GM18508 (cell line): ENCODE measurements around the gene PGM2.
"Not testable (repeated sequence)": the region's sequence is repeated elsewhere in the genome, so short reads cannot be mapped to it uniquely, and the experiment has no call there.

ENCODE experiments used
- ATAC-seq: cut with Tn5 transposase; IDR thresholded peaks from one replicate; pipeline ENCODE4 v1.9.1; 2021; ENCODE audit warnings: moderate number of reproducible peaks; ENCODE audit not compliant: insufficient read depth, unreplicated experiment

PGM2 gene

DNA sequence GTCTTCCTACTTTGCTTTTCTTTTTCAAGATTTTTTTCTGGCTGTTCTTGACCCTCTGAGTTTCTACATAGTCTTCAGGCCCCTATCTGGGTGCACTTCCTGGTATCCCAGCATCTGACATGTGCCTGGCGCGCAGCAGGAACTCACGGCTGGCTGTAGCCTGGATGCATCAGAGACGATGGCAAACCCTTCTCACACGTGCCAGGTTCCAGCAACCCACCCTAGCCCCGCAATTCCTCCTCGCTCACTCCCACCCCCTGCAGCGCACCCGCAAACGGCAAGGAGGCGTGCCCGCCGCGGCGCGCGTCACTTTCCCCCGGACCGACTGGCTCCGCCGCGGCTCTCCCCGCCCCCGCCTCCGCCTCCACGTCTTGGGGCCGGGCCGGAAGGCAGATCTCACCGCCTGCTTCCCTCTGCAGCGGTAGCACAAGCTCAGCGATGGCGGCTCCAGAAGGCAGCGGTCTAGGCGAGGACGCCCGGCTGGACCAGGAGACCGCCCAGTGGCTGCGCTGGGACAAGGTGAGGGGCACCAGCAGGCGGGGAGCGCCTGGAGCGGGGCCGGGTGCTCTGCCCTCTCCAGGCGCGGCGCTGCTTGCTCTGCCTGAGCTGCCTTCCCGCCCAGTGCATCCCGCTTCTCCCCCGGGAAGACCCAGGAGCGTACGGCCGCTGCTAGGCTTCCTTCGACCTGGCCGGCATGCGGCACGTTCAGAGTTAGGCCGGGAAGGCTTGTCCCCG lies at the start of gene PGM2:
Gene PGM2, plus strand, starts transcription at position 392 of the 735 bp plus-strand sequence. Its CDS starts 47 bp downstream, at position 439.
- ATAC-seq, result peak; percentile 88

DNA sequence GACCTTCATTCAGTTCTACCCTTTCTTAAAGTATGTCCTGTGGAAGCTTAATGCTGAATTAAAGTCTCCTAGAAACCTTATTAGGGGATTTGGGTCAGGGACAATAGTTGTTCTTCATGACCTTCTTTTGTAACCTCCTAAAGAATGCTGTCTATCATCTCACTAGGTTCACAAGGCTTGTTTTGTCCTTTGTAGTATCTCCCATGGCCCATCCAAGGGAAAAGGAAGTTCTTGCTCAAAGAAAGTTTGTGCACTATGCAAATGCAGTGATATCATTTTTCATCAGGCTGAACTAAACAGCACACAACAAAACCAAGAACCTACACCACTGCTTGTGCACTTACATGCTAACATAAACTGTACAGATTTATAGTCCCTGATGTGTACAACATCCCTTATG lies 46.6 kb upstream of the PGM2 start:
- ATAC-seq, result no peak

DNA sequence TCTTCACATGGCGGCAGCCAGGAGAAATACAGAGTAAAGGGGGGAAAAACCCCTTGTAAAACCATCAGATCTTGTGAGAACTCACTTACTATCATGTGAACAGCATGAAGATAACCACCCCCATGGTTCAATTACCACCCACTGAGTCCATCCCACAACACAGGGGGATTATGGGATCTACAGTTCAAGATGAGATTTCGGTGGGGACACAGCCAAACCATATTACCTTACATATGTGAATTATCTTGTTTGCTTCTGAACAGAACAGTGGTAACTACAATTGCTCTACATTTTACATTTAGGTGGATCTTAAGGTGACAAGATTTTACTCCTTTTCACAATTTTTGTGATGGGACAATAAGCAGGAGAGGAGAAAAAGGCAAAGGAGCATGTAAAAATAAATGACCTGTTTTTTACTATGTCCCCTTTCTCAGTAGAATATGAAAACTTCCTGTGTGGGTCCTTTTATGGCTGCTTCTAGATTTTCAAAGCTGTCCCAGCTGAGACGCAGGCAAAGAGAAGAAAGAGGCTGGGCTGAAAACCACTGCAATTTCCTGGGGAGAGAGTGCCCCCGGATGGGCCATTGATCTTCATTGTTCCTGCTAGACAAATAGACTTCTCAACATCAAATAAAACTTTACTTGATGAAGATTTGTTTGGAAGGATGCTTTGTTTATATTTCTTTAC lies 45.9 kb upstream of the PGM2 start:
- no peak for ATAC-seq

DNA sequence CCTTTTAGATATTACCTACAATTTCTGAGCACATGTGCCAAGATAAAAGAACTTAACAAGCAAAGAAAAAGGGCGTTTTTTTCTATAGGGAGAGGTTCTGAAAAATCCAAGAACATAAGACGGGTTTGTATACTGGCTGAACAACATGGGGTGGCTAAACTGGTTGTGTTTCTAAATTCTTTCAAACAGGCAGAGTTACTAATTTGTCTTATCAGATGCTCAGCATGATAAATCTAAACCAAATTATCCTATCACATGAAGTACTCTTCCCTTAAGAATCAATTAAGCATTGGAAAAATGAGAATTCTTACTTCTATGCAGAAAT lies 45.4 kb upstream of the PGM2 start:
- ATAC-seq, result no peak

DNA sequence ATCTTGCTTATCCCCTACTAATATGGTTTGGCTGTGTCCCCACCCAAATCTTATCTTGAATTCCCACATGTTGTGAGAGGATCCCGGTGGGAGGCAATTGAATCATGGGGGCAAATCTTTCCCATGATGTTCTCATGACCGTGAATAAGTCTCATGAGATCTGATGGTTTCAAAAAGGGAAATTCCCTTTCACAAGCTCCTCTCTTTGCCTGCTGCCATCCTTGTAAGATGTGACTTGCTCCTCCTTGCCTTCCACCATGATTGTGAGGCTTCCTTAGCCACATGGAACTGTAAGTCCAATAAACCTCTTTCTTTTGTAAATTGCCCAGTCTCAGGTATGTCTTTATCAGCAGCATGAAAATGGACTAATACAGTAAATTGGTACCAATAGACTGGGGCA lies 40.2 kb upstream of the PGM2 start:
- ATAC-seq, result not testable (repeated sequence)

DNA sequence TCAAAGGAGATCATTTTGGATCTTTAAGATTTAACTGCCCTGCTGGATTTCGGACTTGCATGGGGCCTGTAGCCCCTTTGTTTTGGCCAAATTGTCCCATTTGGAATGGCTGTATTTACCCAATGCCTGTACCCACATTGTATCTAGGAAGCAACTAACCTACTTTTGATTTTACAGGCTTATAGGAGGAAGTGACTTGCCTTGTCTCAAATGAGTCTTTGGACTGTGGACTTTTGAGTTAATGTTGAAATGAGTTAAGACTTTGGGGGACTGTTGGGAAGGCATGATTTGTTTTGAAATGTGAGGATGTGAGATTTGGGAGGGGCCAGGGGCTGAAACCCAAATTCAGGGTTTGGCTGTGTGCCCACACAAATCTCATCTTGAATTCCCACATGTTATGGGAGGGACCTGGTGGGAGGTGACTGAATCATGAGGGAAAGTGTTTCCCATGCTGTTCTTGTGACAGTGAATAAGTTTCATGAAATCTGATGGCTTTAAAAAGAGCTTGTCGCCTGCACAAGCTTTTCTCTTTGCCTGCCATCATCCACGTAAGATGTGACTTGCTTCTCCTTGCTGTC lies 38.5 kb upstream of the PGM2 start:
- not testable (repeated sequence) for ATAC-seq

DNA sequence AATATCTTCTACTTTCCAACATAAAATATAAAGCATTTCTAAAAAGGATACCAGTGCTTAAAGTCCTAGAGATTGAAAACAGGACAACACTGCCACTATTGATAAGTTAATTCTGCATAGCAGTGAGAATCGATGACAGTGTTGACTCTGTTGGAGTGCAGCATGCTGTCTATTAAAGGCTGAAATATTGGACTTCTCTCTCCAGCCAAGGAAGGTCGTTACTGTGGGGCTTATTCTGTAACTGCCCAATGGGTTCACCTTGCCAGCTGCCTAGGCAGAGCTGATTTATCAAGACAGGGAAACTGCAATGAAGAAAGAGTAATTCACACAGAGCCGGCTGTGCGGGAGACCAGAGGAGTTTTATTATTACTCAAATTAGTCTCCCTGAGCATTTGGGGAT lies 37.7 kb upstream of the PGM2 start:
- no peak for ATAC-seq

DNA sequence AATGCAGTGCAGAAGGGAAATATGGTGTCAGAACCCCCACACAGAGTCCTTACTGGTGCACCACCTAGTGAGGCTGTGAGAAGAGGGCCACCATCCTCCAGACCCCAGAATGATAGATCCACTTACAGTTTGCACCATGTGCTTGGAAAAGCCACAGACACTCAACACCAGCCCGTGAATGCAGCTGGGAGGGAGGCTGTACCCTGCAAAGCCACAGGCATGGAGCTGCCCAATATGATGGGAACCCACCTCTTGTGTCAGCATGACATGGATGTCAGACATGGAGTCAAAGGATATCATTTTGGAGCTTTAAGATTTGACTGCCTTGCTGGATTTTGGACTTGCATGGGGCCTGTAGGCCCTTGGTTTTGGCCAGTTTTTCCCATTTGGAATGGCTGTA lies 34.2 kb upstream of the PGM2 start:
- ATAC-seq, result no peak

DNA sequence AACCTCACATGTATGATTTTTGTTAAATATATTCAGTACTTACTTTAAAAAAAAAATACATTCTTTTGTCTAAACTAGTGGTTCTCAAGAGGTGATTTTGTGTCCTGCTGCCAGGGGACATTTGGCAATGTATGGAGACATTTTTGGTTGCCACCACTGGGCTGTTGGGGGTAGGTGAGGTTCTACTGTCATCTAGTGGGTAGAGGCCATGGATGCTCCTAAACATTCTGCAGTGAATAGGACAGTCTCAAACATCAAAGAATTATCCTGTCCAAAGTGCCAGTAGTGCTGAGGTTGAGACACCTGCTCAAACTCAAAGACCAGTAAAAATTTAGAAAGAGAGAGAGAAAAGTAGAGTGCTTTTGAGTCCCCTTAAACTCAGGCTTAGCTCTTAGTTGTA lies 32.9 kb upstream of the PGM2 start:
- no peak for ATAC-seq

DNA sequence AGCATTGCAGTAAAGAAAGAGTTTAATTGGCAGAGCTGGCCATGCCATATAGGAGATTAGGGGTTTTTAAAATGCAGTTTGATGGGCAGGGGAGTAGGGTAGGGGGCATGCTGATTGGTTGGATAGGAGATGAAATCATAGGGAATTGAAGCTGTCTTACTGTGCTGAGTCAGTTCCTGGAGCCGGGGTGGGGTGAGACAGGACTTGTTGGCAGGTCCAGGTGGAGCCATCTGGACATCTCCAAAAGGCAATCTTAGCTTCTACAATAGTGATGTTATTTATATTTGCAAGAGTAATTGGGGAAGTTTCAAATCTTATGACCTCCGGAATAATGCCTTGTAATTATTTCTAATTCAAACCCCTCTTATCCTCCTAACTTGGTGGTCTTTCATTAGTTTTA lies 32.4 kb upstream of the PGM2 start:
- no peak for ATAC-seq

DNA sequence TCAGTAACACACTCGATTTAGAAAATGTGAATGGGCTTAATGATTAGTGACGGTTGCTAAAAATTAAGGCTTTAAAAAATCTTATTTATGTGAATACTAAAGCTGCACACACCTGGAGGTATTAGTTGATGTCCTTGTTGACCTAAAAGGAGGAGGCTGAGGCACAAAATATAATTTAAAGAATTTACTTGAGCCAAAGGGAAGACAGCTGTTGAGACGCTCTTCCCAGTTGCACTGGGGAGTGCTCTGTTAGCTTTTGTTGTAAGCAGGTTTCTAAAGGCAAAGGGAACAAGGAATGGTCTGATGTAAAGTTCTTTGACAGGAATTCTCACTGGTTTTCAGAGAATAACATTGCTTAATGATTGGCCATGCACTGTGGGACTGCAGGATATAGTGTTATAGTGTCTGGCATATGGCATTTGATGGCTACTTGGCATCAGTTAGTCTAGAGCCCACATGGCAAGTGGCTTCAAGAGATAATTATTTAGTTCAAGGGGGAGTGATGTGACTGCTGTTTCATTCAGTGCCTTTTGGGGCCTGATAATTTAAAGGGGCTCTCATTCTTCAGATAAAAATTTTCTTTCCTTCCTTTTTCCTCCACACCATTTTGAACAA lies 30.8 kb upstream of the PGM2 start:
- ATAC-seq, result no peak

DNA sequence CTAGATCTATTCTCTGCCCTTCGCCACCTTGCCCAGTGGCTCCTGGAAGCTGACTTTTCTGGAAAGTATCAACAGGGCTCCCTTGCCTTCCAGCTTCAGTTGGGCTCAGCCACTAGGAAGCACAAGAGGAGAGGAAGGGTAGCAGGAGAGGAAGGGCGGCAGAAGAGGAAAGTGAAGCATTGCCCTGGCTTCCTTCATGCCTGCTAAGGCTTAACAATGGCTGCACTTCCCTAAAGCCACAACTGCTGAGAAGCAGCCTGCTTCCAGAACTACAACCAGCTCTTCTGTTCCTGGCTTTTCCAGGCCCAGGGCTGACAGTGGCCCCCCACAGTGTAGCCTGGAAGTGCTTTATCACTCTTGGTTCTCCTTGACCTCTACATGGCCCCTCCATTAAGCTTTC lies 29.1 kb upstream of the PGM2 start:
- no peak for ATAC-seq

DNA sequence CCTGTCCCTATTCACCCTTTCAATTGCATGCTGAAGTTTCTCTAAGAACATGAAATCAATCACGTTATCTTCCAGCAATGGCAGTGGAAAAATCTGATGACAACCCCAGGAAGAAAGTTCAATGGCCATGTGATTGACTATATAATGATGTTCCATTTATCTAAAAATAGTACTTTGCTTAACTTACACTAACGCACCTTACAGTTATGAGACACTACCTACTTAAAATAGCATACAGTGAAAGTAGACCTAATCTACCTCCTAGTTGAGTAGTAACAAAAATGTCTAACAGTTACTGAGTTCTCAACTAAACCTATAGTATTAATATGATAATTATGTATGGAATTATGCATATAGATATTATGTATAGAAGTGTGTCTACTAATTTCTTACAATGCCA lies 28.6 kb upstream of the PGM2 start:
- no peak for ATAC-seq

DNA sequence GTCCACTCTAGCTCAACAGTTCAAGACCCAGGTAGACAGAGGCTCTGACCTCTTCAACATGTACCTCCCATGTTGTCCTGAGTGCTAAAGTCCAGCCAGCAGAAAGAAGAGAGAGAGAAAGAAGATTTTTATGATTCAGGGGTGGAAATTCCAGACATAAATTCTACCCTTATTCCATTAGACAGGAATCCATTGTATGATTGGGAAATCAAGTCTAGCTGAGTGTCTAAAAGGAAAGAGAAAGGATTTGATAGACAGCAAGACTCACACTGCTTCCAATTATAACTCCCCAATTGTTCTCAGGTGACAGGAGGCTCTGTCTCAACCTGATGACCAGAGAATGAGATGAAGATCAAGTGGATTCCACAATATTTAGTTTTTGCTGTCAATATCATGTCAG lies 27.9 kb upstream of the PGM2 start:
- no peak for ATAC-seq

DNA sequence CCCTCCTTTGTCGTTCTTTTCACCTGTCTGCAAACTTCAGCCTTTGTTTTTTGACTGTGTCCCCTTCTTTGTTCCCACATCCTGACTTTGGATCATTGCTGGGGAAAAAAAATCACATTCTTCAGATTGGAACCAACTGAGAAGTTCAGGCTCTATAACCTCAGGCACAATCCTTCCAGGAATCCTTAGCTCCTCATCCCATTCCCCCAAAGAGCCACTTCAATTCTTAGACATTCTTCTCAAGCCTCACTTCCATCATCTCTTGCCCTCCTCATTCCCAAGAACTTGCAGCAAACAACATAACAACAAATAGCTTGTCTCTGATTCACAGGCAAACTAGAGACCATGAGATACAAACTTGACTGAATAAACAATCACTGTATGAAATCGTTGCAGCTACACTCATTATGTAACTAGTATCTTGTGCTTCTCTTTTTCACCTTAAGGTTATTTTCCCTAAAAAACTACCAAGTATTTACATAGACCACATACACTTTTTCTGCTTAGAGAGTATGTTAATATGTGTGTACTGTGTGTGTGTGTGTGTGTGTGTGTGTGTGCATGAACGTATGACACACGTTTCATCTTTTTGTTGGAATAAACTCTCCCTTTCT lies 26.4 kb upstream of the PGM2 start:
- ATAC-seq, result no peak

DNA sequence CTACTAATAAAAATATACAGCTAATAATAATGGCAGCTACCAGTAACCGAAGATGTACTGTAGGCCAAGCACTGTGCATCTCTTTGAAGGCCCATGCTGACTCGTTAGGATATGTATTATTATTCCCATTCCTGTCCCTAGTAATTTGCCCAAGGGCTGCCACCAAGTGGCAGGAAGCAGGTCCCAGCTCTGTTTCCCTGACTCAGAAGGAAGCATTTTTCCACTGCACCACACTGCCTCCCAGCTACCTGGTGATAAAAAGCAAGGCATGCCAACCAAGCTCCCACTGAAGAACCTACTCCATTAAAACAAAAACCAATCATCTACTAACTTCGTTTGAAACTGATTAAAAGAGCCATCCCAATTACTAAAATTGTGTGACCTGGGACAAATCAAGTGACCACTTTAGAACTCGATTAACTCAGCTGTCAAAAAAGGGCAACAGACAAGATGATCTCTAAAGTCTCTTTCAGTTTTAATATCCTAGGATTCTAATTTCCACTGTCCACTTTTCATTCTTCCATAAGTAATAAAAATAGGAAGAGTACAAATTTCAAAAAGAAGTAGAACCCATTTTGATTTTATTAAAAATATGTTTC lies 24.3 kb upstream of the PGM2 start:
- ATAC-seq, result no peak

DNA sequence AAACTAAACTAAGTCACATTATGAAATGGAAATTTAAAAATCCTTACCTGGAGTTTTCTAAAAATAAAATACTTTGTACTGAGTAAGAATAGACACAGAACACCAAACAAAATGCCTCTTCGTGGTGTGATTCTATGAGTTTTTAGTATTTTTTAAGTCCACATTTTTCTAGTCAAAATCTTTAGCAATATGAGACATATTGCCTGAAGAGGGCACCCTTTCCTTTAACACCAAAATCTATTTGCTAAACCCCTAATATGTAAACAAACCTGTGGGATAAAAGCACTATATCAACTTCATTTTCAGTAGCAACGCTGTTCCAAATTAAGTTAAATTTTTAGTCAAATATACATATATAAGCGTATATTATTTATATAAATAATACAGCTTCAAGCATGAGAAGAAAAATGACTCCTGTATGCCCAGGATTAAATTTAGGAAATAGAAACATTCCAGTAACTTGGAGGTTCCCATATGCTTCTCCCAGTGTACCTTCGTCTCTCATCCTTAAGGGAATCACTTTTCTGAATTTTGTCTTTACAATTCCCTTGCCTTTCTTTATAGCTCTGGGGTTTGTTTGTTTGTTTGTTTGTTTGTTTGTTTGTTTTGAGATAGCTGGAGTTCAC lies 23.0 kb upstream of the PGM2 start:
- ATAC-seq, result no peak

DNA sequence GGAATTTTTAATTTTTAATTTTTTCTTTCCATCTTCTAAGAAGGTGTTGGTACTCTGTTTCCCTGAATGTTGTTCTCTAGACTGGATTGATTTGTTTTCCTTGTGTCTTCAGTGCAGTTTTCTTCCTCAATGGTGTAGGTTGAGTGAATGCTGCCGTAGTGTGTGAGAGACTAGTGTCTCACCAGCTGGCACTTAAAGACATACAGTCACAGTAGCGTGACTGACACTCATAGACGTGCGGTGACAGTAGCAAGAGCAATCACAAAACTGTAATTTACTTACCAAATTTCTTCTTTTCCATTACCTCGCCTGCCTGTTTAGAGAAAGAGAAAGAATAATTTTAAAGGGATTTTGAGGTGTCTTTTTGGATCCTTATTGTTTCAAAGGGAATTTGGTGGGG lies 21.4 kb upstream of the PGM2 start:
- ATAC-seq, result no peak

DNA sequence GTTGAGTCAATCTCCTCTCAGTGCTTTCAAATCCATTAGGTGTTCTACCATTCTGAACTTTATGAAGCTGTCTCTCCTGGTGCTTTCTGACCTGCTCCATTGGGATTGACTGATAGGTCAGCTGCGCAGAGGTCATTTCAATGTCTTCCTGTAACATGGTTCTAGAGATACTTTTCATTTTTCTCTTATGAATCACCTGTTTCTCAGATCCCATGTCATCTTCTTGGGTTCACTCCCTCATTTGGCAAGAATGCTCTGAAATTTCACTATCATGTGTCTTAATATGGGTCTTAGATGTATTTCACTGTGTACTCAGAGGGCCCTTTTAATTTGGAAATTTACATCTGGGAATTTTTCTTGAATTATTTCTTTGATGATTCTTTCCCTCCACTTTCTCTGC lies 13.8 kb upstream of the PGM2 start:
- ATAC-seq, result no peak

DNA sequence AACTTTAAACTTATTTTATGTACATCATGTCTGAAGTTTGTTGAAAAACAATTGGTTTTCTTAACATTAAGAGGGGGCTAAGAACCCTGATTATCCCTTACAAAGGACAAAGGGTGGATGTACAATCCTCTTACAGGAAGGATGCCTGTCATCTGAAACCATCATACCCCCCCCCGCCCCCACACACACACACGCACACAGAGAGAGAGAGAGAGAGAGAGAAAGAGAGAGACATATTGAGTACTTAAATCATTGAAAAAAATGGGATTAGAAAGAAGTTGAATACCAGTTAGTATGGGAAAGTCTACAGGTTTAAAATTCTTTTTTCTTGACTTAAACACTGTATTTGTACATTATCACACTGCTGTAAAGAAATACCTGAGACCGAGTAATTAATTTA lies 10.9 kb upstream of the PGM2 start:
- ATAC-seq, result no peak
